Stimulated activated CD4-positive, alpha-beta T cell treated with anti-CD3 and anti-CD28 coated beads, TNF-alpha, amount 100 ng/mL, for 48 hours (primary cell): ENCODE data around the gene CALY.
A peak's percentile ranks its signal among the peaks of the same experiment; 100 is the strongest.
"Not testable (repeated sequence)": the region's sequence is repeated elsewhere in the genome, so short reads cannot be mapped to it uniquely, and the experiment has no call there.

Experiments
- DNase-seq, 3 donors: peaks; one replicate each; pipeline ENCODE4 v3.0.0-alpha.2; 2020; ENCODE audit warnings: low read depth in 3 of 3

CALY gene

GRCh38 chr10:133329491-133330202 lies 7.0 kb downstream of the CALY start:
- peak; percentile 73 to 86 (median 85) for DNase-seq

- DNase-seq, result no peak
Measured at GRCh38 chr10:133328358-133329343, 8.0 kb downstream of the CALY start.

GRCh38 chr10:133327651-133328357 lies 8.9 kb downstream of the CALY start:
- no peak for DNase-seq

- no peak for DNase-seq
Measured at GRCh38 chr10:133326745-133327650, 9.7 kb downstream of the CALY start.

GRCh38 chr10:133326223-133326551 lies 10.5 kb downstream of the CALY start:
- DNase-seq, result no peak

- no peak for DNase-seq
Measured at GRCh38 chr10:133325440-133326222, 11.1 kb downstream of the CALY start.

- DNase-seq, result no peak
Measured at GRCh38 chr10:133324857-133325260, 11.8 kb downstream of the CALY start.

- peak in 2 of 3 donors; percentile 56 to 59 for DNase-seq
Measured at GRCh38 chr10:133324198-133324792, 12.4 kb downstream of the CALY start.

GRCh38 chr10:133322064-133322709 lies 14.5 kb downstream of the CALY start:
- not testable (repeated sequence) for DNase-seq

- DNase-seq, result not testable (repeated sequence)
Measured at GRCh38 chr10:133320852-133321422, 15.8 kb downstream of the CALY start.

GRCh38 chr10:133318494-133319127 lies 18.1 kb downstream of the CALY start:
- DNase-seq, result peak; percentile 43 to 67 (median 45)

GRCh38 chr10:133316732-133317131 lies 20.0 kb downstream of the CALY start:
- DNase-seq, result no peak

- no peak for DNase-seq
Measured at GRCh38 chr10:133316266-133316665, 20.4 kb downstream of the CALY start.

- DNase-seq, result no peak
Measured at GRCh38 chr10:133315847-133316246, 20.8 kb downstream of the CALY start.

GRCh38 chr10:133314911-133315310 lies 21.8 kb downstream of the CALY start:
- DNase-seq, result no peak

GRCh38 chr10:133313192-133313591 lies 23.5 kb downstream of the CALY start:
- DNase-seq, result no peak

GRCh38 chr10:133312769-133313145 lies 23.9 kb downstream of the CALY start:
- DNase-seq, result no peak

- no peak for DNase-seq
Measured at GRCh38 chr10:133312016-133312768, 24.5 kb downstream of the CALY start.
